Regular cardiac myocyte (primary cell): ENCODE results near the gene BTG1. TPM values are rescaled to one million over a fixed set of nuclear protein-coding genes. Genes with fewer than 3 reads are reported as not detected.

Experiments
- total RNA-seq: library from RNA; depleted of rRNA; stranded (reverse); fragments of >200 nt; gene quantifications from 2 replicates; pipeline ENCODE4 v1.2.3, GENCODE V29; 2014

The BTG1 gene
- total RNA-seq = 11.6 and 12.1 TPM in 2 replicates

GRCh38 chr12:92145731-92146496, at the start of gene BTG1:
Gene BTG1, minus strand, starts transcription at chr12:92145846. Its CDS starts 311 bp downstream, at chr12:92145535.

